ENCODE results near the gene GBA2.

Gene GBA2

GRCh38 chr9:35789541-35789940, 40.5 kb upstream of the GBA2 start:
- no peak overlapping the region for H3K9ac ChIP-seq (ENCODE audit: low read depth, low read length)
- H3K9me3 ChIP-seq (ENCODE audit: control insufficient read depth, insufficient read depth, low read length) = no peaks in the 10 kb centered on the region
- peaks cover 18% of the 10 kb centered on the region for H3K4me1 ChIP-seq (ENCODE audit: control insufficient read depth, insufficient read depth, low read length)
- H3K36me3 ChIP-seq (ENCODE audit: control insufficient read depth, insufficient read depth, low read length) = no peaks in the 10 kb centered on the region
- H3K27me3 ChIP-seq (ENCODE audit: control insufficient read depth, insufficient read depth, low read length) = peaks cover 7% of the 10 kb centered on the region; the same call in 1 of the 2 replicates
- H3K4me3 ChIP-seq (ENCODE audit: low read depth, low read length) = no peak overlapping the region
- no peak overlapping the region for H3K27ac ChIP-seq (ENCODE audit: low read depth, low read length)

- no peaks in the 10 kb centered on the region for H3K27me3 ChIP-seq (ENCODE audit: control insufficient read depth, insufficient read depth, low read length)
- no peaks in the 10 kb centered on the region for H3K4me1 ChIP-seq (ENCODE audit: control insufficient read depth, insufficient read depth, low read length)
- no peaks in the 10 kb centered on the region for H3K9me3 ChIP-seq (ENCODE audit: control insufficient read depth, insufficient read depth, low read length)
- no peak overlapping the region for H3K27ac ChIP-seq (ENCODE audit: low read depth, low read length)
- H3K36me3 ChIP-seq (ENCODE audit: control insufficient read depth, insufficient read depth, low read length) = no peaks in the 10 kb centered on the region
- no peak overlapping the region for H3K4me3 ChIP-seq (ENCODE audit: low read depth, low read length)
- H3K9ac ChIP-seq (ENCODE audit: low read depth, low read length) = no peak overlapping the region
Measured at GRCh38 chr9:35783418-35783817, 34.4 kb upstream of the GBA2 start.

- H3K9me3 ChIP-seq (ENCODE audit: control insufficient read depth, insufficient read depth, low read length) = no peaks in the 10 kb centered on the region
- H3K27ac ChIP-seq (ENCODE audit: low read depth, low read length) = no peak overlapping the region
- H3K9ac ChIP-seq (ENCODE audit: low read depth, low read length) = no peak overlapping the region
- no peaks in the 10 kb centered on the region for H3K36me3 ChIP-seq (ENCODE audit: control insufficient read depth, insufficient read depth, low read length)
- H3K4me3 ChIP-seq (ENCODE audit: low read depth, low read length) = no peak overlapping the region
- 0 out of 2 replicates have a peak, but pooled peaks cover 1% of the 10 kb centered on the region for H3K4me1 ChIP-seq (ENCODE audit: control insufficient read depth, insufficient read depth, low read length)
- H3K27me3 ChIP-seq (ENCODE audit: control insufficient read depth, insufficient read depth, low read length) = no peaks in the 10 kb centered on the region
Measured at GRCh38 chr9:35781066-35781465, 32.0 kb upstream of the GBA2 start.

DNA sequence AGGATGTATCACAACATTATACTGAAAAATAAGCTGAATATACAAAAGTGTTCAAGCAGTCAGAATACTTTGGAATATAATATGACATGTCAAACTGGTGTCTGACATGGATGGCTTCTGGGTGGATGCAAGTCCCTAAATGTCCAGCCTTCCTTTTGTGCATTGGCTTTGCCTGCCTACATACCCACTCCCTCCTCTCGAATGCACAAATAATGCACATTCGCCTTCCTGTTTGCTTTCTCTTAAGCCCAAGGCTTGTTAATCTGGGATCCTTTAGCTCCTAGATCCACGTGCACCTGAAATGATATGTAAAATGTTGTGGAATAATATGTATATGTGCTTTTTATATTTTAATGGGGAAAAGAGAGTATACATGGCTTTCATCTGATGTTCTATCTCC, 29.5 kb upstream of the GBA2 start:
- no peaks in the 10 kb centered on the region for H3K27me3 ChIP-seq (ENCODE audit: control insufficient read depth, insufficient read depth, low read length)
- H3K9ac ChIP-seq (ENCODE audit: low read depth, low read length) = no peak overlapping the region
- H3K27ac ChIP-seq (ENCODE audit: low read depth, low read length) = no peak overlapping the region
- peaks cover 15% of the 10 kb centered on the region for H3K4me1 ChIP-seq (ENCODE audit: control insufficient read depth, insufficient read depth, low read length)
- H3K4me3 ChIP-seq (ENCODE audit: low read depth, low read length) = no peak overlapping the region
- no peaks in the 10 kb centered on the region for H3K9me3 ChIP-seq (ENCODE audit: control insufficient read depth, insufficient read depth, low read length)
- no peaks in the 10 kb centered on the region for H3K36me3 ChIP-seq (ENCODE audit: control insufficient read depth, insufficient read depth, low read length)

DNA sequence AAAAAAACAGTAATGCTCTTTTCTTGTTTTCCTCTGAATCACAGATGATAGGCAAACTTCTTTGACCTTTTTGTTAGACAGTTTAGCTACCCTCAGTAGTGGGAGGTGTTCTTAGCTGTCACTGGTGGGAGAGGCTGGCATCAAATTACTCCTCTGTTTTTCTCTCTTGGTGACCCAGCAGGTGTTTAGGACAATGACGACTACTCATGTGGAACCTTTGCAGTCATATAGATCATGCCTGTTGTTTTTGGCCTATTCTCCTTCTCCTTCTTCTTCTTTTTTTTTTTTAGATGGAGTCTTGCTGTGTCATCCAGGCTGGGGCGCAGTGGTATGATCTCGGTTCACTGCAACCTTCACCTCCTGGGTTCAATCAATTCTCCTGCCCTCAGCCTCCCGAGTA, 27.0 kb upstream of the GBA2 start:
- H3K9me3 ChIP-seq (ENCODE audit: control insufficient read depth, insufficient read depth, low read length) = no peaks in the 10 kb centered on the region
- no peaks in the 10 kb centered on the region for H3K27me3 ChIP-seq (ENCODE audit: control insufficient read depth, insufficient read depth, low read length)
- peaks cover 15% of the 10 kb centered on the region for H3K4me1 ChIP-seq (ENCODE audit: control insufficient read depth, insufficient read depth, low read length)
- H3K4me3 ChIP-seq (ENCODE audit: low read depth, low read length) = no peak overlapping the region
- H3K36me3 ChIP-seq (ENCODE audit: control insufficient read depth, insufficient read depth, low read length) = no peaks in the 10 kb centered on the region
- H3K27ac ChIP-seq (ENCODE audit: low read depth, low read length) = no peak overlapping the region
- H3K9ac ChIP-seq (ENCODE audit: low read depth, low read length) = no peak overlapping the region

DNA sequence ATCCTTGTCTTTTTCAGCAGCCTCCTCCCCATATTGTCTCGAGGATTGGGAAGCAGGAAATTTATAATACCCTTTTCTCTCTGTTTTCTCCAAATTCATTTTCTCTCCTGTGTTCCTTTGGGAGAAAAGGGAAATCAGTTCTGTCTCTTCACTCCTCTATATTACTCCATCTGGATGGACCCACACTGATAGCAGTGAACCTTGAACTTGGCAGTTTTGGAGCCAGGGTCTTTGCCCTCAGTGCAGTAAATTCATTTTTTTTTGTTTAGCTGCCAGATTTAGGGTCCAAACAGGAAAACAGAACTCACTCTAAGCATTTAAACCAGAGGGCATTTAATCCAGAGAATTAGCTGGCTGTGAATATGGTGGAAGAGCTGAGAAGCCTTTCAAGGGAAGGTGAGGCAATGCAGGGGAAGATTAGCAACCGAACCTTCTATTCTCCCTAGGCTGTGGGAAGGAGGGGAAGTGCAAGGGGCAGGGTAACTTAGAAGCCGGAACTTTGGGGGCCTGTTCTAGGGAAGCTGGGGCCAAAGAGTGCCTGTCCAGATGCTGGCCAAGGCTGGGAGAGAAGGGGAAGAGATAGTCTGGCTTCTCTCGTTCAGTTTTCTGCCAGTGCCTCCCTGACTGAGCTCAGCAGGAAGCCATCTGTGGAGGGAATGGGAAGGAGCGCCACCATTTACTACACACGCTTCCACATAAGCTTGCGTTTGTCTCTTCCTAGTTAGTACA, 26.0 kb upstream of the GBA2 start:
- Histone ChIP-seq H3K9ac (ENCODE audit: low read depth, low read length) (no peak overlapping the region), H3K27ac (ENCODE audit: low read depth, low read length) (peak overlapping the region; percentile 30), H3K4me1 (ENCODE audit: control insufficient read depth, insufficient read depth, low read length) (peaks cover 15% of the 10 kb centered on the region), H3K36me3 (ENCODE audit: control insufficient read depth, insufficient read depth, low read length) (no peaks in the 10 kb centered on the region), H3K4me3 (ENCODE audit: low read depth, low read length) (no peak overlapping the region), H3K27me3 (ENCODE audit: control insufficient read depth, insufficient read depth, low read length) (no peaks in the 10 kb centered on the region), H3K9me3 (ENCODE audit: control insufficient read depth, insufficient read depth, low read length) (no peaks in the 10 kb centered on the region)

GRCh38 chr9:35771943-35772342, 22.9 kb upstream of the GBA2 start:
- no peaks in the 10 kb centered on the region for H3K27me3 ChIP-seq (ENCODE audit: control insufficient read depth, insufficient read depth, low read length)
- H3K27ac ChIP-seq (ENCODE audit: low read depth, low read length) = no peak overlapping the region
- H3K9me3 ChIP-seq (ENCODE audit: control insufficient read depth, insufficient read depth, low read length) = no peaks in the 10 kb centered on the region
- H3K9ac ChIP-seq (ENCODE audit: low read depth, low read length) = no peak overlapping the region
- no peak overlapping the region for H3K4me3 ChIP-seq (ENCODE audit: low read depth, low read length)
- peaks cover 15% of the 10 kb centered on the region for H3K4me1 ChIP-seq (ENCODE audit: control insufficient read depth, insufficient read depth, low read length)
- no peaks in the 10 kb centered on the region for H3K36me3 ChIP-seq (ENCODE audit: control insufficient read depth, insufficient read depth, low read length)

- no peak overlapping the region for H3K27ac ChIP-seq (ENCODE audit: low read depth, low read length)
- H3K4me1 ChIP-seq (ENCODE audit: control insufficient read depth, insufficient read depth, low read length) = peaks cover 15% of the 10 kb centered on the region
- no peaks in the 10 kb centered on the region for H3K9me3 ChIP-seq (ENCODE audit: control insufficient read depth, insufficient read depth, low read length)
- H3K9ac ChIP-seq (ENCODE audit: low read depth, low read length) = no peak overlapping the region
- no peaks in the 10 kb centered on the region for H3K36me3 ChIP-seq (ENCODE audit: control insufficient read depth, insufficient read depth, low read length)
- H3K27me3 ChIP-seq (ENCODE audit: control insufficient read depth, insufficient read depth, low read length) = no peaks in the 10 kb centered on the region
- no peak overlapping the region for H3K4me3 ChIP-seq (ENCODE audit: low read depth, low read length)
Measured at GRCh38 chr9:35771534-35771933, 22.5 kb upstream of the GBA2 start.

GRCh38 chr9:35771075-35771433, 22.0 kb upstream of the GBA2 start:
- Histone ChIP-seq H3K4me3 (ENCODE audit: low read depth, low read length) (no peak overlapping the region), H3K4me1 (ENCODE audit: control insufficient read depth, insufficient read depth, low read length) (peaks cover 13% of the 10 kb centered on the region), H3K9ac (ENCODE audit: low read depth, low read length) (no peak overlapping the region), H3K27me3 (ENCODE audit: control insufficient read depth, insufficient read depth, low read length) (no peaks in the 10 kb centered on the region), H3K27ac (ENCODE audit: low read depth, low read length) (no peak overlapping the region), H3K9me3 (ENCODE audit: control insufficient read depth, insufficient read depth, low read length) (no peaks in the 10 kb centered on the region), H3K36me3 (ENCODE audit: control insufficient read depth, insufficient read depth, low read length) (no peaks in the 10 kb centered on the region)

DNA sequence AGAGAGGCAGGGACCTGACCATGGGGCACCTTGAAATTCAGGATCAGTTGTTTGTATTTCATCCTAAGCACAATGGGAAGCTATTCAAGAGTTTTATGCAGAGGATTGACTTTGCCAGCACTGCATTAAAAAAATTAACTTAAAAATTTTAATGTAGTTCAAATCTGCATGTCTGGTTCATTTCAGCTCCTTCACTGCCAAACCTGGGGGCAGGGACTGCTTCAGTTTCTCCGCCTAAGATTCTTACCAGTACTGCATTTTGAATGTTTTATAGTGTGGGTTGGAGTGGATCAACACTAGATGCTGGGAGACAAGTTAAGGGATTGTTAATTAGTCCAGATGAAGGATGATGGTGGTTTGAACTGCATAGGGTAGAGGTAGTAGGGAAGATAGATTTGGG, 20.7 kb upstream of the GBA2 start:
- Histone ChIP-seq H3K4me3 (ENCODE audit: low read depth, low read length) (no peak overlapping the region), H3K27ac (ENCODE audit: low read depth, low read length) (no peak overlapping the region), H3K36me3 (ENCODE audit: control insufficient read depth, insufficient read depth, low read length) (no peaks in the 10 kb centered on the region), H3K27me3 (ENCODE audit: control insufficient read depth, insufficient read depth, low read length) (no peaks in the 10 kb centered on the region), H3K4me1 (ENCODE audit: control insufficient read depth, insufficient read depth, low read length) (peaks cover under 1% of the 10 kb centered on the region; the same call in 1 of the 2 replicates), H3K9ac (ENCODE audit: low read depth, low read length) (no peak overlapping the region), H3K9me3 (ENCODE audit: control insufficient read depth, insufficient read depth, low read length) (no peaks in the 10 kb centered on the region)

- no peaks in the 10 kb centered on the region for H3K9me3 ChIP-seq (ENCODE audit: control insufficient read depth, insufficient read depth, low read length)
- H3K36me3 ChIP-seq (ENCODE audit: control insufficient read depth, insufficient read depth, low read length) = no peaks in the 10 kb centered on the region
- no peaks in the 10 kb centered on the region; the same call in 1 of the 2 replicates for H3K4me1 ChIP-seq (ENCODE audit: control insufficient read depth, insufficient read depth, low read length)
- no peak overlapping the region for H3K9ac ChIP-seq (ENCODE audit: low read depth, low read length)
- no peak overlapping the region for H3K27ac ChIP-seq (ENCODE audit: low read depth, low read length)
- no peaks in the 10 kb centered on the region for H3K27me3 ChIP-seq (ENCODE audit: control insufficient read depth, insufficient read depth, low read length)
- H3K4me3 ChIP-seq (ENCODE audit: low read depth, low read length) = no peak overlapping the region
Measured at GRCh38 chr9:35767458-35767857, 18.4 kb upstream of the GBA2 start.

Measured in HUES48 (cell line).